Lung microvascular endothelial cell (primary cell): ENCODE data around the gene PDCL2. TPM values are rescaled to one million over a fixed set of nuclear protein-coding genes. Genes with fewer than 3 reads are reported as not detected.
"Not testable (repeated sequence)": the region's sequence is repeated elsewhere in the genome, so short reads cannot be mapped to it uniquely, and the experiment has no call there.

Source experiments
- DNase-seq, 2 donors: peaks; one replicate each; pipeline versions ENCODE4 v3.0.0 to v3.0.0-alpha.2; 2010; ENCODE audit warnings: low read depth in 2 of 2
- total RNA-seq: library from RNA; depleted of rRNA; stranded (reverse); fragments of >200 nt; gene quantifications from 2 replicates; pipeline ENCODE4 v1.2.1, GENCODE V29; 2014

PDCL2 gene
- total RNA-seq, 1 donor from 2014 or later: not detected

DNA sequence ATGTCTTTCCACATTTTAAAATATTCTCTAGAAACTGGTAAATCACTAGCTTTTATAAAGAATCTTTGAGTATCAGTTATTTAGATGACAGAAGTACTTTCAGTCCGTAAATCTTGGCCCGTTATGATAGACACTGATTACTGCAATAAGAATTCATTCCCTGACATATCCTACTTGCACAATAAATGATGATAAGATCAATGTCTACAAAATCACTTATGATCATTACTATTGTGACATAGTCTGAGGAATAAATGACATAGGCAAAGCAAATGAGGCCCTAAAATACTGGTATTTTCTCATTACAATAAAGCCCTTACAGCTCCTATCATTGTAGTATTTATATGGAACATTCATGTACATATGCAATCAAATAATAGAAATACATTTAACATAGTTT, 6.6 kb upstream of the PDCL2 start:
- DNase-seq: no peak

GRCh38 chr4:55588160-55588559, 3.9 kb downstream of the PDCL2 start:
- no peak for DNase-seq

DNA sequence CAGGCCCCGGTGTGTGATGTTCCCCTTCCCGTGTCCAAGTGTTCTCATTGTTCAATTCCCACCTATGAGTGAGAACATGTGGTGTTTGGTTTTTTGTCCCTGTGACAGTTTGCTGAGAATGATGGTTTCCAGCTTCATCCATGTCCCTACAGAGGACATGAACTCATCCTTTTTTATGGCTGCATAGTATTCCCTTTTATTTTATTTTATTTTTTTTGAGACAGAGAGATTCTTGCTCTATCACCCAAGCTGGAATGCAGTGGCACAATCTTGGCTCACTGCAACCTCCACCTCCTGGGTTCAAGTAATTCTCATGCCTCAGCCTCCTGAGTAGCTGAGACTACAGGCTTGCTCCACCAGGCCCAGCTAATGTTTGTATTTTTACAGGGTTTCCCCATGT, 9.3 kb downstream of the PDCL2 start:
- not testable (repeated sequence) for DNase-seq

DNA sequence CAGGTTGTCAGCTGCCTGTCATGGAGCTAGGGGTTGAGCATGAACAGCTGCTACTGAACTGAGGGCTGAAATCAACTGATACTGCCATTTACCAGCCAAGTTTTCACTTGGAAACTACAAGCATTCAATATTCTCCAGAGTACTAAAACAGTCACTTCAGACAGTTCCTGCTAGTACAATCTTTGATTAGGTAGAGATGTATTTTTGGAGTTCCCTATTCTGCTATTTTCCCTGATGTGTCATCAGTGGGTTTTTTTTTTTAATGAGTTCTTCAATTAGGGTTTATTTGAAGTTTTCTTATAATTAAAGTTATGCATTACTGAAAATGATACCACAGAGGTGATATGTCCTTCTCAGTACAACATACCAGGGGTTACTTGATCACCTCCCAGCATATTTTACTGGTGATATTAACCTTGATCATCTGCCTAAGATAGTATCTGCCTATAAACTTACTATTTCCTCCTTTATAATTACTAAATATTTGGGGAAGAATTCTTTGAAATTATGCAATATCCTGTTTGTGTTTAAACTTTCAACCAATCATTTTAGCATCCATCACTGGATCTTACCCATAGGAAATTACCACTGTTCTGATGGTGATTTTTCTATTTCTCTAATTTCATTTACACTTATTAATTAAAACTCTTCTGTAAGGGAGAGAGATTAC, 13.6 kb downstream of the PDCL2 start:
- no peak for DNase-seq

GRCh38 chr4:55575513-55575912, 16.5 kb downstream of the PDCL2 start:
- DNase-seq: no peak

- DNase-seq: no peak
Measured at GRCh38 chr4:55574252-55574651, 17.8 kb downstream of the PDCL2 start.

DNA sequence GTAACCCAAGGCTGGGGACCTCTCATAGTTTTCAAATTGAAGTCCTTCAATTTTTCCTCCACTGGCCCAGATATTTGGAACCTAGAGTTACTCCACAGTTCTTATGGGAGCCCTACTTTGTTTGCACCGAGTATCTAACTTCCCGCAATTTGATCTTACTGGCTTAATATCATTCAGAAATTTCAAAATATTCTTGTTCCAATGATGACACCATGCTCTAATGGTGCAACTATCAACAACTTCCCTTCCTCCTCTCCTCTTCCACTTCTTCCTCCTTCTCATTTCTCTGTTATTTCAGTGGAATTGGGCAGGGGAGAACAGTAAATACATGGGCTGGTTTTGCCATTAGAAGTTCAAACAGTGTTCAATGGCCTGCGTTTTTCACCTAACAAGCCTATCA, 20.2 kb downstream of the PDCL2 start:
- DNase-seq: no peak

DNA sequence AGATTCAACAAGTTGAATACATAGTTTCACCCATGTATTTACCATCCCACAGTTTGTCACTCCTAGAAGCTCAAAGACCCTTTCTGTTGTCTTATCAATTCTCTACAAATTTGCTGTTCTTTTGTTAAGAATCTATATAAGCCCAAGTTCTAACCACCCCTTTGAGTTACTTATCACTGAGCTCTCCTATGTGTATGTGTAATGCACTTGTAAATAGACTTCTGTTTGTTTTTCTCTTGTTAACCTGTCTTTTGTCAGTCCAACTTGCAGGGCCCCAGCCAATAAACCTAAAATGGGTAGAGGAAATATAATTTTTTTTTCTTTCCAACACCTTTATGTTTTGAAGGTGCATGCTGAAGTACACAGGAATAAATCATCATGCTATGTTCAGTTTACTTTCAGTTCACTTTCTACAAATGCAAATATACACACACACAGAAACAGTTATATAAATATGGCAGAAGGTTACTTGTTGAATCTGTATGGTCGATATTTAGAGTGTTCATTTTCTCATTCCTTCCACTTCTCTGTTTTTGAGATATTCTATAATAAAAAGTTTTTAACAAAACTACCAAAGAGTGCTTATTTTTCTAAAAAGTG, 23.0 kb downstream of the PDCL2 start:
- DNase-seq: no peak

GRCh38 chr4:55561889-55562288, 30.2 kb downstream of the PDCL2 start:
- DNase-seq: no peak

- DNase-seq: no peak
Measured at GRCh38 chr4:55560096-55560495, 31.9 kb downstream of the PDCL2 start.

GRCh38 chr4:55554453-55555030, 37.5 kb downstream of the PDCL2 start:
- DNase-seq: peak; percentile 62 to 77

DNA sequence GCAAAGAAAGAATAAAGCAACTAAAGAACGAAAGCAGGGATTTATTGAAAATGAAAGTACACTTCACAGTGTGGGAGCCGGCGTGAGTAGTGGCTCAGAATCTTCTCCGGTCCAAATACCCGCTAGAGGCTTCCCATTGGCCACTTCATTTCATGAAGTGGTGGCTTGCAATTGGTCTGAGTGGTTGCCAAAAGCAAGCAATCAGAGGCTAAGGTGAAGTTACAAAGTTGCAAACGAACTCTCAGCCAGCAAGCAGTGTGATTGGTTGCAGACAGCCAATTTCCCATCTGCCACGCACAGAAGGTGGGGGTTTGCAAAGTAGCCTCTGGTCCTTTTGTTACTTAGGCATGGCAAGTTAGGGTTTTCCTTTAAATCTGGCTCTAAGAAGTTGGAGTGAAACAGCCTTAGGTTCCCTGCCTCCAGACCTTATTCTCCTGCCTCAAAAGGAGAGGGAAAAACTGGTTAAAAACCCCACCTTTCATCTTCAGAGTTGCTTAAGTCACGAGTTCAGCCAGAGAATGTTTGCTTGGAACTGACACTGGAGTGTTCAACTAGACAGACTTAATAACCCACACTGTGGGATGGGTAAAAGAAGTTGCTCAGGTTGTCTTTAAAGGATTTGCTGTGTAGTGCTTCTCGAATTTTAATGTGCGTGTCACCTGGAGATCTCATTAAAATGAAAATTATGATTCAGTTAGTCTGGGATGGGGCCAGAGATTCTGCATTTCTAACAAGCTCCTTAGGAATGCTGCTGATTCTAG, 38.4 kb downstream of the PDCL2 start:
- DNase-seq: no peak

- not testable (repeated sequence) for DNase-seq
Measured at GRCh38 chr4:55551964-55552363, 40.1 kb downstream of the PDCL2 start.

DNA sequence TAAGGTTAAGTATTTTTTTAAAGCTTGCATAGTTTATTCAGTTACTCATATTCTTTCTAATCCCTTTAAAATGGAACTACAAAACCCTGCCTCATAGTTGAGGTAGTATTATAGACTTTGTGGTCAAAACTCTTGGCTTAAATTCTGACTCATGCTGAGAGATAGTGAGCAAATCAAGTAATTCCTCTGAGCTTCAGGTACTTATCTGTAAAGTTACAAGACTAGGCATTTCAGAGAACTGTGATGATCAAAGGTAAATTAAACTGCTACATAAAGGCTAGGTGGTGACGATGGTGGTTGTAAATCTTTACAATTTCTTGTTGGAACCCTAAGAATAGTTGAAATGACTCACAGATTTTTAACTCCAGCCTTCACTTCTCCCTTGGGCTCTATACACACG, 42.2 kb downstream of the PDCL2 start:
- DNase-seq: no peak

- no peak for DNase-seq
Measured at GRCh38 chr4:55547918-55548317, 44.1 kb downstream of the PDCL2 start.

- DNase-seq: no peak
Measured at GRCh38 chr4:55547466-55547770, 44.6 kb downstream of the PDCL2 start.

DNA sequence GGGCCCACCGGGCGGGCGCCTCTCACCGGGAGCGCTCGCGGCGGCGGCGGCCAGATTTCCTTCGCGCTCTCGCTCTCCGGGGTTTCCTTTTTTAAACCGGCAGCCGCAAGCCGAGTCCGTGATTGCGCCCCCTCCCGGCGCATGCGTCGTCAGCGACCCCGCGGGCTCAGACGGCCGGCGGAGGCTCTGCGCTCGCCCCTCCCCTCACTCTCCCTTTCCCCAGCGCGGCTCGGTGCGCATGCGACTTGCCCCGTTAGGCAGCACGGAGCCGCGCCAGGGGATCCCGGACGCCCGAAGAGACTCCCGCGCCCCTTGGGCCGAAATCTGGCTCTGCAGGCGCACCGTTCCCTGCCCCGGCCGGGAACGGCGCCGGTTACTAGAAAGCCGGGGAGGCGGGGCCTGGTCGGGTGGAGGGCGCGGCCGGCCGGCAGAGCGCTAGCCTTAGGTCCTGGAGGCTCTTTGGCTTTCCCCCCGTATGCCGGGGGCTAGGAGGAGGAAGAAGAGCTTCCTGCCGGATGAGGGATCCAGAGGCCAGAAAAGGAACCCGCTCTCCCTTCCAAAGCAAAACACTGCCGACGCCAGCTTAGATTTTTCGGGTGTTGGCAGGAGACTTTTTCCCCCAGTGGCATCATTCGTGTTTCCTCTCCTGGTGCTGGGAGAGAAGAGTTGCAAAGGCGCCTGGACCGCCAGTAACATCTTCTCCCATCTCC, 45.1 kb downstream of the PDCL2 start, which contains the start of gene CLOCK:
CLOCK (minus strand) TSS at position 154 of the 710 bp plus-strand sequence. CDS start 64,124 bp downstream, outside the sequence.
- peak; percentile 87 to 89 for DNase-seq

DNA sequence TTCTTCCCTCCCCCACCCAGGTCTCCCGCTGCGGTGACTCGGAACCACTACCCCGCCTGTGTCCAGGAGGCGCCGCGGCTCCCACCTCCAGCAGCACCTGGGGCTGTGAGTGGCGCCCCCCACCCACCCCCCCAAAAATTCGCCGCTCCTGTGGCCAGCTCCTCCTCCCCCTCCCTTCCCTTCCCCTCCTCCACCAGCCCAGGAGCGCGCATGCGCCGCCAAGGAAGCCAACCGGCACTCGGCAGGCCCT, 45.6 kb downstream of the PDCL2 start:
- no peak for DNase-seq

DNA sequence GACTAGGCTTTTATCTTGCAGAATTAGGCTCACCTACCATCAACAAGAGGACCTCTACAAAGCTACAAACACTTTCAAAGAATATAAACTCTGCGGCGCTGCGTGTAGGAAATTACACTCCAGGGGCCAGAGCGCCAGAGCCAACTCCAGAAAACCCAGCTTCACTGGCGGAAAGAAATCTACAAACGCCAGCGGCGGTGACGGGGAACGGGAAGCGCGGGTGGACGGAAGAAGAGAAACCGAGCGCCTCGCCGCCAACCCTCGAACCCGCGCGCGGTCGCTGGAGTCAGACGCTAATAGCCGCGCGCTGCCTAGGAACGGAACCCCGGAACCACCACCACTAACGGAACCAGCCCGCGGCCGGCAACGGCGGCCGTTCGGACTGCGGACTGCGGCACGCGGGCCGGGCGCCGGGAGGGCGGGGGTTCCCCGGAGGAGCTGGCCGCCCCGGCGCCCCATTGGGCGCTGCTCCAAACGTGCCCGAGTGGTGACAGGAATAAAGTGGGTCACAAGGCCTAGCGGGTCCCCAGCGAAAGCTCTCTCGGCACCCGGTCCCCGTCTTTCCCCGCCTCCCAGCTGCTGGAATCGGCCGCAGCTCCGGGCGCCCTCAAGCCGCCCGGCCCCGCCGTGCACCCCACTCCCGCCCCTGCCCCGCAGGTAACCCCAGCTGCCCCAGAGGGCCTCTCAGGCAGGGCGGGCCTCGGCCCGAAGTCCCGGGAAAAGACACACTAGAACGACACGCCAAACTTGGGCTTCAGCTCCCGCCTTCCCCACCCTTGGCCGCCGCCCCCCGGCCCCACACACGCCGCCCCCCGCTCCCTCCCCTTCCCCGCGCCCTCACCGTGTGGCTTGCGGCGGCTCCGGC, 46.2 kb downstream of the PDCL2 start:
- DNase-seq: peak; percentile 69 to 74

DNA sequence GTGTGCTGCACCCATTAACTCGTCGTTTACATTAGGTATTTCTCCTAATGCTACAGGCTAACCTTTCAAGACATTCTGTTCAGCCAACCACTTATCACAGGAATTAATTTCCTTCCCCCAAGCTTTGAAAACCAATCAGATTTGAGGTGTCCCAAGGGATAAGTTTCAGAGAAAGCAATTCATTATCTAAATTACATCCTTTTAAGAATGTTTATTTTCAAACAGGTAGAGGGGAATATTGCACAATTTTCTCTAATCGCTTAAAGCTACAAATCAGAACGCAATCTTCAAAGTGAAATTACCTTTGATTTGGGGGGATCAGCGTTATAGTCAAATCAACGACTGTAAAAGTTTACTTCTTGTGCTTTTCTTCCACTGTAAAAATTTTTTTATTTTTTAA, 46.9 kb downstream of the PDCL2 start:
- peak in 1 of 2 donors; percentile 21 for DNase-seq

DNA sequence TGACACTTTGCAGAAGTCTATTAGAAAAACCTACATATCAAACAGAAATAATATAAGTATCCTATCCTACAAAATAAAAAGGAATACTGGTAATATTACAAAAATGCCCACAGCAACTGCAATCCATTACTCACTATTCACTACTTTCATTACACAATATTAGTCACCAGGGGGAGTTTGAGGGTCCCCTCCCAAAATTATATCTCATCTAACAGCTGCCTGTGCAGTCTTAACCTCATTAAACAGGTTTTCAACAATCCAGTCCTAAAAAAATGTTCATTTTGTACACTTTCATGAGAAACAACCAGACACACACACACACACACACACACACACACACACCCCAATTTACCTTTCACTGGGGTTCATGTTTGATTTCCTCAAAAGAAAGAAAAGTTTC, 48.2 kb downstream of the PDCL2 start:
- DNase-seq: peak in 1 of 2 donors; percentile 11
